ENCODE measurements around the gene MTUS2. TPM values are rescaled to one million over a fixed set of nuclear protein-coding genes. Genes with fewer than 3 reads are reported as not detected.

The MTUS2 gene
- total RNA-seq, 1 donor from 2014 or later = 0.41 TPM

DNA sequence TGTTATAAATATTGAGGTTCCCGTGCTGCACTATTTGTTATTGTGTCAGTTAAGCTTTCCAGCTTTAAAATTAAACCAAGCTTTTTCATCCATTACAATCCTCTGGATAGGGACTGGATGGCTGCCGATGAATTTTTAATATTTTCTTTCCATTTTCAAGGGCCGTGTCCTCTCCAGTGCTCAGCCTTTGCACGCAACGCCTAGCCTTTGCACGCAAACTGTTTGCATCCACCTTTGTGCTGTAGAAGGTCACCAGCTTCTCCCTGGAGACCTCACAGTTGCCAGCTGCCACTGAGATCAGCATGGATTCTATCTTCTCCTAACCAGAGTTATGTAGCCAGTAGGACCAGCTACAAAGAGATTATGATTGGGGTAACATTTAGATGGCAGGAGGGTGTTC, 534.9 kb downstream of the MTUS2 start:
- intact Hi-C loops (cut with DNase I) = no loop called here
- ATAC-seq (no peak), DNase-seq (no peak)
- H3K27me3 ChIP-seq = peaks cover 9% of the 10 kb centered on the region
- H3K4me1 ChIP-seq = no peaks in the 10 kb centered on the region
- no peak overlapping the region for H3K4me3 ChIP-seq
- H3K9me3 ChIP-seq = no peaks in the 10 kb centered on the region
- H3K36me3 ChIP-seq = no peaks in the 10 kb centered on the region
- H3K27ac ChIP-seq = no peak overlapping the region
- no peak for TF ChIP-seq CTCF (IDR thresholded peaks at IDR 0.05)

DNA sequence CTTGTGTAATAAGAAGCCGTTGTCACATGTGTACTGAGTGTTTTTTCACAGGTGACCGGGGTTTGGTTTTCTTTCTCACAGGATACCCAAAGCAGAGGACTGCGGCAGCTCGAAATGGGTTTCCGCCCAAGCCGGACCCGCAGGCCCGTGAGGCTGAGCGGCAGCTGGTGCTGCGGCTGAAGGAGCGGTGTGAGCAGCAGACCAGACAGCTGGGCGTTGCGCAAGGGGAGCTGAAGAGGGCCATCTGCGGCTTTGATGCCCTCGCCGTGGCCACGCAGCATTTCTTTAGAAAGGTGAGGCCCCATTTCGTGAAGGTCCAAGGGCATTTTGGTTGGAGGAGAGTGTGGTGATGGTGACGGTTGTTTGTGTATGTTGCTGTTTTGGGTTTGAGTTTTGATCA, 539.0 kb downstream of the MTUS2 start:
- TF ChIP-seq CTCF (IDR thresholded peaks at IDR 0.05) = no peak
- DNase-seq (no peak), ATAC-seq (no peak)
- H3K9me3 ChIP-seq = no peaks in the 10 kb centered on the region
- no peak overlapping the region for H3K4me3 ChIP-seq
- intact Hi-C loops (cut with DNase I) = no loop called here
- no peaks in the 10 kb centered on the region for H3K4me1 ChIP-seq
- H3K27me3 ChIP-seq = peaks cover 9% of the 10 kb centered on the region
- H3K36me3 ChIP-seq = no peaks in the 10 kb centered on the region
- H3K27ac ChIP-seq = no peak overlapping the region

- H3K4me1 ChIP-seq = no peaks in the 10 kb centered on the region
- no peaks in the 10 kb centered on the region for H3K9me3 ChIP-seq
- no peak overlapping the region for H3K4me3 ChIP-seq
- DNase-seq = no peak
- TF ChIP-seq CTCF (IDR thresholded peaks at IDR 0.05) = no peak
- no peak overlapping the region for H3K27ac ChIP-seq
- intact Hi-C loops (cut with DNase I) = no loop called here
- H3K27me3 ChIP-seq = no peaks in the 10 kb centered on the region
- no peaks in the 10 kb centered on the region for H3K36me3 ChIP-seq
- no peak for ATAC-seq
Observed at GRCh38 chr13:29361716-29362115, 541.6 kb downstream of the MTUS2 start.

GRCh38 chr13:29362849-29363604, 542.9 kb downstream of the MTUS2 start:
- Histone ChIP-seq H3K27me3 (no peaks in the 10 kb centered on the region), H3K27ac (no peak overlapping the region), H3K36me3 (no peaks in the 10 kb centered on the region), H3K4me3 (no peak overlapping the region), H3K4me1 (no peaks in the 10 kb centered on the region), H3K9me3 (no peaks in the 10 kb centered on the region)
- intact Hi-C loops (cut with DNase I) = no loop called here
- TF ChIP-seq CTCF (IDR thresholded peaks at IDR 0.05) = peak; percentile 87
- DNase-seq (no peak), ATAC-seq (peak; percentile 92)

- Histone ChIP-seq H3K27ac (no peak overlapping the region), H3K4me3 (no peak overlapping the region), H3K9me3 (no peaks in the 10 kb centered on the region), H3K27me3 (no peaks in the 10 kb centered on the region), H3K4me1 (peaks cover 5% of the 10 kb centered on the region), H3K36me3 (no peaks in the 10 kb centered on the region)
- ATAC-seq (peak; percentile 71), DNase-seq (no peak)
- TF ChIP-seq CTCF (IDR thresholded peaks at IDR 0.05) = peak; percentile 43
- intact Hi-C loops (cut with DNase I) = no loop called here
Observed at GRCh38 chr13:29369060-29369743, 549.1 kb downstream of the MTUS2 start.
